Stomach (tissue), 9 donors: ENCODE results near the gene DRD4. TPM values are rescaled to one million over a fixed set of nuclear protein-coding genes. Genes with fewer than 3 reads are reported as not detected.

Source experiments
- DNase-seq, 2 donors: peaks; one replicate each; pipeline versions ENCODE4 v3.0.0 to v3.0.0-alpha.2; 2013 to 2019
- H3K27ac ChIP-seq, 5 donors: fragments of 200-600 bp in 4 of 5; sonication (generic) in 4 of 5; one replicate each; pipeline ENCODE4 v1.5.1; 2013 to 2019; ENCODE audit warnings: mild to moderate bottlenecking in 1 of 5, moderate library complexity in 1 of 5
- H3K27me3 ChIP-seq, 3 donors: fragments of 200-600 bp; sonication (generic); one replicate each; pipeline ENCODE4 v1.5.1; 2017 to 2019; ENCODE audit warnings: mixed run types in 1 of 3
- H3K36me3 ChIP-seq, 4 donors: fragments of 200-600 bp; sonication (generic); 1 replicate in 3 of 4; 2 replicates in 1 of 4; pipeline ENCODE4 v1.5.1; 2016 to 2019
- H3K4me1 ChIP-seq, 4 donors: fragments of 200-600 bp; sonication (generic); one replicate each; pipeline ENCODE4 v1.5.1; 2016 to 2019
- H3K4me3 ChIP-seq, 4 donors: fragments of 200-600 bp; sonication (generic) in 3 of 4; one replicate each; pipeline ENCODE4 v1.5.1; 2016 to 2019; ENCODE audit warnings: mild to moderate bottlenecking in 1 of 4
- H3K9me3 ChIP-seq, 4 donors: fragments of 200-600 bp; sonication (generic); one replicate each; pipeline ENCODE4 v1.5.1; 2016 to 2019
- EP300 ChIP-seq: sonication (generic); formaldehyde crosslinking; IDR thresholded peaks from one replicate; pipeline ENCODE4 v1.6.1; 2017; ENCODE audit warnings: antibody characterized with exemption
- POLR2A ChIP-seq, 4 donors: fragments of 450-650 bp; IDR thresholded peaks; one replicate each; pipeline ENCODE4 v1.6.1; 2016; ENCODE audit warnings: antibody characterized with exemption in 4 of 4, control low read depth in 2 of 4, mild to moderate bottlenecking in 1 of 4, moderate library complexity in 1 of 4
- POLR2AphosphoS5 ChIP-seq, 3 donors: sonication (generic); formaldehyde crosslinking; IDR thresholded peaks; one replicate each; pipeline ENCODE4 v1.6.1; 2016; ENCODE audit warnings: antibody characterized with exemption in 3 of 3
- WGBS, 5 donors: extraction: QIAGEN DNeasy Blood & Tissue Kit in 3 of 5; methylation state at CpG; one replicate each; pipeline versions ENCODE4 v1.1.5 to v1.1.7; 2013 to 2018; 5-methylcytosine and 5-hydroxymethylcytosine counted together
- intact Hi-C: fragments of 100-400 bp; cut with DNase I; formaldehyde crosslinking; loops from one replicate; pipeline ENCODE4 v1.15.1; 2023; ENCODE audit warnings: low total_unique reads
- polyA plus RNA-seq, 3 donors: library from polyadenylated mRNA; stranded (reverse); fragments of 200-250 nt; gene quantifications; one replicate each; pipeline ENCODE4 v1.2.3, GENCODE V29; 2013
- total RNA-seq, 5 donors: library from RNA; depleted of rRNA; stranded (reverse); fragments of >200 nt; gene quantifications; one replicate each; pipeline versions ENCODE4 v1.1.0 to v1.2.3, GENCODE V29; 2014 to 2016
- TF ChIP-seq, protein P1 (sequence below), 7 experiments: fragments of 450-650 bp in 4 of 7; fragments of 200-600 bp in 3 of 7; sonication (generic) in 3 of 7; IDR thresholded peaks; one replicate each; pipeline ENCODE4 v1.5.1; 2016 to 2019; ENCODE audit warnings: antibody characterized with exemption in 7 of 7, control low read depth in 2 of 7, mild to moderate bottlenecking in 1 of 7
- donor health status: healthy with polysubstance abuse.
- donor health status: Bipolar disorder and iron deficiency.
- donor health status: healthy.

Gene DRD4
- total and polyA plus RNA-seq, 8 donors, result 0.19 to 1.7 (median 0.50) TPM; not detected in 5

GRCh38 chr11:656426-656825, 19.4 kb downstream of the DRD4 start:
- intact Hi-C loops, result no loop called here
- no peak overlapping the region for H3K4me3 ChIP-seq
- 87 to 94% (median 92%) methylated on average over 12 to 14 of the region's 14 CpGs for WGBS, 5 donors
- peaks cover 6 to 82% (median 62%) of the 10 kb centered on the region in 4 donors for H3K36me3 ChIP-seq
- H3K4me1 ChIP-seq, result peaks cover 5 to 14% (median 7%) of the 10 kb centered on the region in 4 donors
- TF ChIP-seq, protein P1, sequence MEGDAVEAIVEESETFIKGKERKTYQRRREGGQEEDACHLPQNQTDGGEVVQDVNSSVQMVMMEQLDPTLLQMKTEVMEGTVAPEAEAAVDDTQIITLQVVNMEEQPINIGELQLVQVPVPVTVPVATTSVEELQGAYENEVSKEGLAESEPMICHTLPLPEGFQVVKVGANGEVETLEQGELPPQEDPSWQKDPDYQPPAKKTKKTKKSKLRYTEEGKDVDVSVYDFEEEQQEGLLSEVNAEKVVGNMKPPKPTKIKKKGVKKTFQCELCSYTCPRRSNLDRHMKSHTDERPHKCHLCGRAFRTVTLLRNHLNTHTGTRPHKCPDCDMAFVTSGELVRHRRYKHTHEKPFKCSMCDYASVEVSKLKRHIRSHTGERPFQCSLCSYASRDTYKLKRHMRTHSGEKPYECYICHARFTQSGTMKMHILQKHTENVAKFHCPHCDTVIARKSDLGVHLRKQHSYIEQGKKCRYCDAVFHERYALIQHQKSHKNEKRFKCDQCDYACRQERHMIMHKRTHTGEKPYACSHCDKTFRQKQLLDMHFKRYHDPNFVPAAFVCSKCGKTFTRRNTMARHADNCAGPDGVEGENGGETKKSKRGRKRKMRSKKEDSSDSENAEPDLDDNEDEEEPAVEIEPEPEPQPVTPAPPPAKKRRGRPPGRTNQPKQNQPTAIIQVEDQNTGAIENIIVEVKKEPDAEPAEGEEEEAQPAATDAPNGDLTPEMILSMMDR (IDR thresholded peaks at IDR 0.05), result no peak
- TF ChIP-seq POLR2A (IDR thresholded peaks at IDR 0.05) (no peak), POLR2AphosphoS5 (IDR thresholded peaks at IDR 0.05) (no peak), EP300 (no peak)
- no peaks in the 10 kb centered on the region for H3K9me3 ChIP-seq
- no peak overlapping the region for H3K27ac ChIP-seq
- no peak for DNase-seq
- H3K27me3 ChIP-seq, result no peaks in the 10 kb centered on the region

DNA sequence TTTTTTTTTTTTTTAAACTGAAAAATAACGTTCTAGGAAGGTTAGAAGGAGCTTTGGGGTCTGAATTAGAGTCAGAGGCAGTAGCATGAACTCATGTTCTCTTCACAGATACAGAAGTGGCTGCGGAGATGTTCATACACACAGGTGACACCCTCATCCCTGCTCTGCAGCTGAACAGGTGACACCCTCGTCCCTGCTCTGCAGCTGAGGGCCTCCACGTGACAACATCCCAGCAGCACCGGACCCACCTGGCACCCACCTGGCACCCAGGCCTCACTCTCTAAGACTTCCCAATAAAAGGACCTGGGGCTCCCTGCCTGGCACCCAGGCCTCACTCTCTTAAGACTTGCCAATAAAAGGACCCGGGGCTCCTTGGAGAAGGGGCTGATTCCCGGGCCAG, 19.8 kb downstream of the DRD4 start:
- no peaks in the 10 kb centered on the region for H3K27me3 ChIP-seq
- H3K9me3 ChIP-seq, result no peaks in the 10 kb centered on the region
- H3K36me3 ChIP-seq, result peaks cover 6 to 83% (median 63%) of the 10 kb centered on the region in 4 donors
- intact Hi-C loops, result no loop called here
- no peak overlapping the region for H3K27ac ChIP-seq
- TF ChIP-seq, protein P1 (IDR thresholded peaks at IDR 0.05), result no peak
- TF ChIP-seq EP300 (no peak), POLR2AphosphoS5 (IDR thresholded peaks at IDR 0.05) (no peak), POLR2A (IDR thresholded peaks at IDR 0.05) (no peak)
- H3K4me3 ChIP-seq, result no peak overlapping the region
- DNase-seq, result no peak
- peaks cover 5 to 14% (median 7%) of the 10 kb centered on the region in 4 donors for H3K4me1 ChIP-seq
- 80 to 86% (median 84%) methylated on average over 5 to 7 of the region's 7 CpGs for WGBS, 5 donors

- Histone ChIP-seq H3K27ac (no peak overlapping the region), H3K9me3 (no peaks in the 10 kb centered on the region), H3K4me1 (peaks cover 5 to 14% (median 9%) of the 10 kb centered on the region in 4 donors), H3K27me3 (no peaks in the 10 kb centered on the region), H3K36me3 (peaks cover 6 to 83% (median 63%) of the 10 kb centered on the region in 4 donors), H3K4me3 (no peak overlapping the region)
- 72 to 91% (median 86%) methylated on average over 14 of the region's 14 CpGs for WGBS, 5 donors
- DNase-seq, result no peak
- TF ChIP-seq EP300, result no peak
- intact Hi-C loops, result no loop called here
Measured at GRCh38 chr11:657691-658126, 20.6 kb downstream of the DRD4 start.

DNA sequence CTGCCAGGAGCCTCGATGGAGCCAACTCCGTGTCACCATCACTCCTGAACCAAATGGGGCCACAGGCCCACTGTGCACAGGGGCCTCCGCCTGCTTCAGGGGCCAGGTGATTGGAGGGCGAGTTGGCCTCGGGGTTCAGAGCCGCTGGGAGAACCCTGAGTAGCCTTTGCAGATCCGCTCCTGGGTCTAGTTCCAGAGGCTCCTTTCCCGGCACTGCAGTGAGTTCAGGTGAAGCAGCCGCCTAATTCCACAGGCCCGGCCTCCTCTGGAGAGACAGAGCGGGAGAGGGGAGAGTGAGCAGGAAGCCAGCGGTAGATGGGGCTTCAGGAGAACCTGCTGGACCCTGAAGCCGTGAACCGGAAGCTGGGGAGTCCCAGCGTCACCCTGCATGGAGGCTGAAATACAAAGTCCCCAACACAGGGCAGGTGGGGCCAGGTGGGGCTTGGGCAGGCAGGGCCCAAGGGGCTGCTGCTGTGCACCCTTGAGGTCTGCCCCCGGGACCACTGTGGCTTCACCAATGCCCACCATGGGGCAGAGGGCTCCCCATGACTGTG, 22.5 kb downstream of the DRD4 start:
- H3K36me3 ChIP-seq, result peaks cover 0 to 80% (median 62%) of the 10 kb centered on the region in 4 donors
- no peak overlapping the region for H3K27ac ChIP-seq
- intact Hi-C loops, result loop anchor here (10.0 kb wide), 1 partner anchor 65 kb away; no protein-coding TSS in a partner anchor
- TF ChIP-seq, protein P1 (IDR thresholded peaks at IDR 0.05), result no peak
- TF ChIP-seq POLR2AphosphoS5 (IDR thresholded peaks at IDR 0.05) (no peak), POLR2A (IDR thresholded peaks at IDR 0.05) (no peak), EP300 (no peak)
- no peak overlapping the region for H3K4me3 ChIP-seq
- no peaks in the 10 kb centered on the region for H3K9me3 ChIP-seq
- peaks cover 5 to 13% (median 10%) of the 10 kb centered on the region in 4 donors for H3K4me1 ChIP-seq
- no peak for DNase-seq
- WGBS, 5 donors, result 85 to 97% (median 94%) methylated on average over 13 to 16 of the region's 16 CpGs
- H3K27me3 ChIP-seq, result no peaks in the 10 kb centered on the region

- Histone ChIP-seq H3K36me3 (peaks cover 0 to 77% (median 60%) of the 10 kb centered on the region in 4 donors), H3K9me3 (no peaks in the 10 kb centered on the region), H3K27ac (no peak overlapping the region), H3K27me3 (no peaks in the 10 kb centered on the region), H3K4me3 (no peak overlapping the region), H3K4me1 (peaks cover 0 to 6% (median 4%) of the 10 kb centered on the region in 4 donors)
- DNase-seq, result no peak
- 90 to 95% (median 90%) methylated on average over 16 to 19 of the region's 19 CpGs for WGBS, 5 donors
- intact Hi-C loops, result loop anchor here (10.0 kb wide), 1 partner anchor 65 kb away; no protein-coding TSS in a partner anchor
- TF ChIP-seq, protein P1 (IDR thresholded peaks at IDR 0.05), result no peak
- no peak for TF ChIP-seq POLR2AphosphoS5 (IDR thresholded peaks at IDR 0.05)
- TF ChIP-seq EP300, result no peak
- TF ChIP-seq POLR2A (IDR thresholded peaks at IDR 0.05), result no peak
Measured at GRCh38 chr11:660281-660680, 23.2 kb downstream of the DRD4 start.
